Panc1 (cell line): ENCODE data around the gene ZNF407. TPM values are rescaled to one million over a fixed set of nuclear protein-coding genes. Genes with fewer than 3 reads are reported as not detected.

Experiments
- ATAC-seq: fragments of 200-7000 bp; cut with Tn5 transposase; 2 replicates; pipeline ENCODE4 v1.9.1; 2020; ENCODE audit warnings: mild to moderate bottlenecking, moderate library complexity
- BruUV-seq: library from RNA; stranded (reverse); fragments of 400-500 nt; replicated peaks from 2 replicates; lab custom pipeline; 2021; lab: Mats Ljungman, UMichigan
- CTCF ChIA-PET: fragments of 300-600 bp; sonication (Branson Sonifier 250); formaldehyde crosslinking; loops from one replicate; lab custom pipeline; 2022; ENCODE audit warnings: antibody characterized with exemption; lab: Charles Lee
- POLR2A ChIA-PET: fragments of 300-600 bp; sonication (Branson Sonifier 250); formaldehyde crosslinking; loops from one replicate; lab custom pipeline; 2022; ENCODE audit warnings: antibody characterized with exemption; lab: Charles Lee
- DNase-seq: peaks from one replicate; pipeline ENCODE4 v3.0.0-alpha.2; 2010; ENCODE audit warnings: low read depth, low spot score
- H3K27ac ChIP-seq: 2 replicates; pipeline ENCODE4 v1.5.1; 2011; ENCODE audit warnings: mild to moderate bottlenecking, low read length, inconsistent platforms
- H3K27me3 ChIP-seq: fragments of 200-500 bp; sonication (Bioruptor generic); 2 replicates; pipeline ENCODE4 v1.6.0; 2014; ENCODE audit warnings: low read length, inconsistent platforms; ENCODE audit not compliant: control insufficient read depth, insufficient read depth
- H3K36me3 ChIP-seq: fragments of 200-500 bp; sonication (Bioruptor generic); 2 replicates; pipeline ENCODE4 v1.5.1; 2014; ENCODE audit warnings: inconsistent platforms, mild to moderate bottlenecking, low read length, moderate library complexity; ENCODE audit not compliant: control insufficient read depth, insufficient read depth
- H3K4me1 ChIP-seq: 2 replicates; pipeline ENCODE4 v1.5.1; 2011; ENCODE audit warnings: inconsistent platforms, mild to moderate bottlenecking, low read length, moderate library complexity; ENCODE audit not compliant: control insufficient read depth, insufficient read depth
- H3K4me3 ChIP-seq, 2 experiments: 2 replicates each; pipeline ENCODE4 v1.5.1; 2011 to 2012; ENCODE audit warnings: low read depth in 2 of 2, low read length in 2 of 2, mild to moderate bottlenecking in 2 of 2, inconsistent platforms in 1 of 2, moderate library complexity in 1 of 2
- H3K9me3 ChIP-seq: fragments of 200-500 bp; sonication (Bioruptor generic); 2 replicates; pipeline ENCODE4 v1.5.1; 2014; ENCODE audit warnings: low read depth, mild to moderate bottlenecking, inconsistent platforms, low read length, moderate library complexity; ENCODE audit not compliant: control insufficient read depth, insufficient read depth
- CTCF ChIP-seq: fragments of 450-650 bp; IDR thresholded peaks from 2 replicates; pipeline ENCODE4 v1.5.1; 2017; ENCODE audit warnings: mild to moderate bottlenecking
- POLR2AphosphoS5 ChIP-seq: IDR thresholded peaks from 2 replicates; pipeline ENCODE4 v1.6.1; 2012; ENCODE audit warnings: mild to moderate bottlenecking, low read depth, low read length, moderate library complexity
- SIN3A ChIP-seq: IDR thresholded peaks from 2 replicates; pipeline ENCODE4 v1.6.1; 2012; ENCODE audit warnings: low read depth, mild to moderate bottlenecking, low read length, moderate library complexity, borderline replicate concordance; ENCODE audit not compliant: insufficient read depth
- TCF7L2 ChIP-seq: IDR thresholded peaks from 2 replicates; pipeline ENCODE4 v1.6.1; 2011; ENCODE audit warnings: mild to moderate bottlenecking, low read depth, low read length, inconsistent platforms
- in situ Hi-C: cut with HindIII; loops from 2 replicates; pipeline ENCODE4 v1.10.0; 2016; ENCODE audit warnings: low sequenced_read_pairs, low pct_unique_long_range_greater_than_20kb
- intact Hi-C: fragments of 100-400 bp; cut with micrococcal nuclease; formaldehyde crosslinking; loops from one replicate; pipeline ENCODE4 v1.10.0; 2022; ENCODE audit not compliant: unreplicated experiment
- total RNA-seq: library from RNA; stranded (reverse); gene quantifications from one replicate; pipeline ENCODE4 v1.2.1, GENCODE V29; 2021; ENCODE audit not compliant: unreplicated experiment
- TF ChIP-seq, protein P1 (sequence below), 2 experiments: IDR thresholded peaks; 2 replicates each; pipeline ENCODE4 v1.6.1; 2011 to 2012; ENCODE audit warnings: low read depth in 2 of 2, control low read depth in 1 of 2, low read length in 1 of 2, mild to moderate bottlenecking in 1 of 2, moderate library complexity in 1 of 2; ENCODE audit not compliant: insufficient read depth in 1 of 2

ZNF407 gene
- total RNA-seq, 1 experiment from 2014 or later, result 16.8 TPM

GRCh38 chr18:74635224-74635975, 37.7 kb downstream of the ZNF407 start:
- no TSS peak for BruUV-seq
- DNase-seq, result no peak
- Histone ChIP-seq H3K27ac (no peak overlapping the region), H3K4me1 (no peaks in the 10 kb centered on the region), H3K4me3 (no peak overlapping the region), H3K9me3 (no peaks in the 10 kb centered on the region), H3K36me3 (no peaks in the 10 kb centered on the region), H3K27me3 (no peaks in the 10 kb centered on the region)
- intact Hi-C loops, result no loop called here
- ChIA-PET POLR2A (no interaction called here), CTCF (no interaction called here)
- ATAC-seq, result no peak
- in situ Hi-C loops, result no loop called here
- TF ChIP-seq TCF7L2 (no peak), CTCF (no peak), SIN3A (no peak), POLR2AphosphoS5 (no peak)
- TF ChIP-seq, protein P1, sequence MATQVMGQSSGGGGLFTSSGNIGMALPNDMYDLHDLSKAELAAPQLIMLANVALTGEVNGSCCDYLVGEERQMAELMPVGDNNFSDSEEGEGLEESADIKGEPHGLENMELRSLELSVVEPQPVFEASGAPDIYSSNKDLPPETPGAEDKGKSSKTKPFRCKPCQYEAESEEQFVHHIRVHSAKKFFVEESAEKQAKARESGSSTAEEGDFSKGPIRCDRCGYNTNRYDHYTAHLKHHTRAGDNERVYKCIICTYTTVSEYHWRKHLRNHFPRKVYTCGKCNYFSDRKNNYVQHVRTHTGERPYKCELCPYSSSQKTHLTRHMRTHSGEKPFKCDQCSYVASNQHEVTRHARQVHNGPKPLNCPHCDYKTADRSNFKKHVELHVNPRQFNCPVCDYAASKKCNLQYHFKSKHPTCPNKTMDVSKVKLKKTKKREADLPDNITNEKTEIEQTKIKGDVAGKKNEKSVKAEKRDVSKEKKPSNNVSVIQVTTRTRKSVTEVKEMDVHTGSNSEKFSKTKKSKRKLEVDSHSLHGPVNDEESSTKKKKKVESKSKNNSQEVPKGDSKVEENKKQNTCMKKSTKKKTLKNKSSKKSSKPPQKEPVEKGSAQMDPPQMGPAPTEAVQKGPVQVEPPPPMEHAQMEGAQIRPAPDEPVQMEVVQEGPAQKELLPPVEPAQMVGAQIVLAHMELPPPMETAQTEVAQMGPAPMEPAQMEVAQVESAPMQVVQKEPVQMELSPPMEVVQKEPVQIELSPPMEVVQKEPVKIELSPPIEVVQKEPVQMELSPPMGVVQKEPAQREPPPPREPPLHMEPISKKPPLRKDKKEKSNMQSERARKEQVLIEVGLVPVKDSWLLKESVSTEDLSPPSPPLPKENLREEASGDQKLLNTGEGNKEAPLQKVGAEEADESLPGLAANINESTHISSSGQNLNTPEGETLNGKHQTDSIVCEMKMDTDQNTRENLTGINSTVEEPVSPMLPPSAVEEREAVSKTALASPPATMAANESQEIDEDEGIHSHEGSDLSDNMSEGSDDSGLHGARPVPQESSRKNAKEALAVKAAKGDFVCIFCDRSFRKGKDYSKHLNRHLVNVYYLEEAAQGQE (IDR thresholded peaks at IDR 0.05; ENCODE audit: insufficient read depth in 1 of 2, low read depth in 2 of 2, low read length in 1 of 2), result no peak

DNA sequence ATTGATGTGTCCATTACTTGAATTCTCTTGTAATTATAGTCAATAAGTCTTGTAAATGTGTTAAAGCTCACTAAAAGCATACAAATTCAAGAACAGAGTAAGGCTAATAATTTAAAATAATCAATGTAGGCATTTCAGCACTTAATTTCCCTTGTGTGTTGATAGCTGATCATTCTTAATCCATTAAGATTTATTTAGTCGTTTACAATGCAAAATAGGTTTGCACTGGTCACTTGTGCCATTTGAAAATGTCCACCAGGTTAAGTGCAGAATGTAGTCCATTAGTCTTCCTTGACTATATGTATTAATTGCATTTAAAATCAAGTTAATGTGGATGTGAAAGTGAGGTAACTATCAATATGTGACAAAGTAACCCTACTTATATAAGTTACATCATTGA, 39.4 kb downstream of the ZNF407 start:
- Histone ChIP-seq H3K9me3 (no peaks in the 10 kb centered on the region), H3K4me1 (no peaks in the 10 kb centered on the region), H3K4me3 (no peak overlapping the region), H3K27ac (no peak overlapping the region), H3K27me3 (no peaks in the 10 kb centered on the region), H3K36me3 (no peaks in the 10 kb centered on the region)
- CTCF ChIA-PET, result no interaction called here
- in situ Hi-C loops (no loop called here), intact Hi-C loops (no loop called here)
- TF ChIP-seq, protein P1 (IDR thresholded peaks at IDR 0.05; ENCODE audit: insufficient read depth in 1 of 2, low read depth in 2 of 2, low read length in 1 of 2), result no peak
- TF ChIP-seq CTCF, result no peak
- TF ChIP-seq TCF7L2, result no peak
- no peak for TF ChIP-seq SIN3A
- TF ChIP-seq POLR2AphosphoS5, result no peak
- DNase-seq (no peak), ATAC-seq (no peak)
- POLR2A ChIA-PET, result no interaction called here
- no TSS peak for BruUV-seq
